ENCODE data around the gene ATP1B4.

DNA sequence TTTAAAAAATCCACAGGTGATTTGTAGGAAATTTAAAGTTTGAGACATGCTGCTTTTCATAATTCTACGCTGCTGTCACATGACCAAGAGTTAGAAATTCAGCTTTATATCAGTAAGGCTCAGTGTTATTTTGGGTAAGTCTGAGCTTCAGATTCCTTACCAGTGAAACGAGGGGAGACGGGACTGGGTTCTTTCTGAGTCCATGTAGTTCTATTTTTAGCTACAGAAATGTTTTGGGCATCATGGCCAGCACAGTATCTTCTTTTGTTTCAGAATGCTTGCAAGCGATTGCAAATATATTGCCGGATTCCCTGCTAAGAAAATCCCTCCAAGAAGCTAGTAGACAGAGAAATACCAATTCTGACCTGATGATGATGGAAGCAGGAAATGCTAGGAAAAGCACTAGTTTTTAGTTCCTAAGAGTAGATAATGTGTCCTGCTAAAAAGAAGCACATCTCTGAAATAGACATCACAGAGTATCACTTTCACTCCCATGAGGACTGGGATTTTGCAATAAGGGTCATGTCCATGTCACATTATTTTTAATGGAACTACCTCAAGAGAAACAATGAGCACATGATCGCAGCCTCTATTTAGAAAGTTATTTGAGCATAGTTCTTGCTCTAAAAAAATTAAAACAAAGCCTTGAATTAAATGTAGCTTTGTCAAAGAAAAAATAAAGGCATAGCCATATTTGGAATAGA lies 10.9 kb downstream of the ATP1B4 start:
- TF ChIP-seq CTCF (conservative IDR thresholded peaks at IDR 0.05) (no peak), ZFX (IDR thresholded peaks at IDR 0.05) (no peak)
